ENCODE results near the gene TESPA1.
A peak's percentile ranks its signal among the peaks of the same experiment; 100 is the strongest.
"Not testable (repeated sequence)": the region's sequence is repeated elsewhere in the genome, so short reads cannot be mapped to it uniquely, and the experiment has no call there.

The TESPA1 gene

GRCh38 chr12:54984658-54985376, at the start of gene TESPA1:
TSS of gene TESPA1 (minus strand) at chr12:54984762. CDS start at chr12:54974562, 10,200 bp downstream.
- no peak for DNase-seq

- no peak for DNase-seq
These were observed 49.7 kb upstream of the TESPA1 start for GRCh38 chr12:55034218-55034617.

- DNase-seq: no peak
These were observed 40.9 kb upstream of the TESPA1 start for GRCh38 chr12:55025508-55025907.

GRCh38 chr12:55024575-55024974, 40.0 kb upstream of the TESPA1 start:
- no peak for DNase-seq

- DNase-seq: peak; percentile 41
These were observed 35.2 kb upstream of the TESPA1 start, which contains the start of gene NEUROD4 for GRCh38 chr12:55019784-55020183. TSS of gene NEUROD4 (plus strand) at chr12:55019974. CDS start at chr12:55026440, 6,466 bp downstream.

- no peak for DNase-seq
These were observed 32.9 kb upstream of the TESPA1 start for GRCh38 chr12:55017416-55017925.

GRCh38 chr12:55008944-55009585, 24.5 kb upstream of the TESPA1 start:
- DNase-seq: no peak

- DNase-seq: no peak
These were observed 17.8 kb upstream of the TESPA1 start for GRCh38 chr12:55002355-55002754.

GRCh38 chr12:55001198-55001868, 16.8 kb upstream of the TESPA1 start:
- no peak for DNase-seq

- no peak for DNase-seq
These were observed 14.5 kb upstream of the TESPA1 start for GRCh38 chr12:54998958-54999510.

- no peak for DNase-seq
These were observed 13.5 kb upstream of the TESPA1 start for GRCh38 chr12:54997929-54998522.

GRCh38 chr12:54996205-54996604, 11.6 kb upstream of the TESPA1 start:
- DNase-seq: no peak

- DNase-seq: peak; percentile 59
These were observed 8.7 kb upstream of the TESPA1 start for GRCh38 chr12:54993181-54993835.

GRCh38 chr12:54991991-54992375, 7.4 kb upstream of the TESPA1 start:
- no peak for DNase-seq

GRCh38 chr12:54991161-54991990, 6.8 kb upstream of the TESPA1 start:
- no peak for DNase-seq

GRCh38 chr12:54989829-54990228, 5.3 kb upstream of the TESPA1 start:
- DNase-seq: no peak

GRCh38 chr12:54988402-54989054, 4.0 kb upstream of the TESPA1 start:
- peak; percentile 16 for DNase-seq

- DNase-seq: no peak
These were observed 3.2 kb upstream of the TESPA1 start for GRCh38 chr12:54987611-54988231.

- not testable (repeated sequence) for DNase-seq
These were observed 2.2 kb upstream of the TESPA1 start for GRCh38 chr12:54986773-54987172.

GRCh38 chr12:54983536-54984101, 943 bp downstream of the TESPA1 start:
- DNase-seq: no peak
